Measurements from ENCODE around the gene MYBPC3. TPM values are rescaled to one million over a fixed set of nuclear protein-coding genes. Genes with fewer than 3 reads are reported as not detected.

The MYBPC3 gene
- total RNA-seq, 3 donors from 2014 or later: not detected

- no peaks in the 10 kb centered on the region for H3K9me3 Mint-ChIP-seq
These were observed 38.6 kb upstream of the MYBPC3 start for GRCh38 chr11:47391077-47391583.

GRCh38 chr11:47390422-47390760 is 37.9 kb upstream of the MYBPC3 start:
- Mint-ChIP-seq H3K36me3 (ENCODE audit: insufficient read depth) (no peaks in the 10 kb centered on the region), H3K4me1 (ENCODE audit: low read depth) (peaks cover 37% of the 10 kb centered on the region), H3K27me3 (ENCODE audit: low read depth) (no peaks in the 10 kb centered on the region), H3K4me3 (no peak overlapping the region), H3K9me3 (no peaks in the 10 kb centered on the region)
- no peak for DNase-seq
- ATAC-seq: no peak

More at GRCh38 chr11:47391077-47391583, 38.6 kb upstream of the MYBPC3 start:
- no peaks in the 10 kb centered on the region for H3K36me3 Mint-ChIP-seq (ENCODE audit: insufficient read depth)
- no peak for ATAC-seq
- H3K4me1 Mint-ChIP-seq (ENCODE audit: low read depth): peaks cover 45% of the 10 kb centered on the region
- DNase-seq: no peak
- no peaks in the 10 kb centered on the region for H3K27me3 Mint-ChIP-seq (ENCODE audit: low read depth)
- no peak overlapping the region for H3K4me3 Mint-ChIP-seq

- Mint-ChIP-seq H3K4me3 (no peak overlapping the region), H3K4me1 (ENCODE audit: low read depth) (peaks cover 33% of the 10 kb centered on the region), H3K36me3 (ENCODE audit: insufficient read depth) (no peaks in the 10 kb centered on the region), H3K9me3 (no peaks in the 10 kb centered on the region), H3K27me3 (ENCODE audit: low read depth) (no peaks in the 10 kb centered on the region)
- ATAC-seq (no peak), DNase-seq (no peak)
These were observed 37.3 kb upstream of the MYBPC3 start for GRCh38 chr11:47389577-47390421.

- ATAC-seq: no peak
- no peak overlapping the region for H3K4me3 Mint-ChIP-seq
- DNase-seq: no peak
- peaks cover 25% of the 10 kb centered on the region for H3K4me1 Mint-ChIP-seq (ENCODE audit: low read depth)
- no peaks in the 10 kb centered on the region for H3K9me3 Mint-ChIP-seq
- no peaks in the 10 kb centered on the region for H3K27me3 Mint-ChIP-seq (ENCODE audit: low read depth)
- no peaks in the 10 kb centered on the region for H3K36me3 Mint-ChIP-seq (ENCODE audit: insufficient read depth)
These were observed 36.4 kb upstream of the MYBPC3 start for GRCh38 chr11:47388697-47389576.

GRCh38 chr11:47387944-47388696 is 35.6 kb upstream of the MYBPC3 start:
- peaks cover 18% of the 10 kb centered on the region for H3K4me1 Mint-ChIP-seq (ENCODE audit: low read depth)
- no peak for DNase-seq
- H3K9me3 Mint-ChIP-seq: no peaks in the 10 kb centered on the region
- H3K4me3 Mint-ChIP-seq: no peak overlapping the region
- H3K36me3 Mint-ChIP-seq (ENCODE audit: insufficient read depth): no peaks in the 10 kb centered on the region
- H3K27me3 Mint-ChIP-seq (ENCODE audit: low read depth): no peaks in the 10 kb centered on the region
- no peak for ATAC-seq

GRCh38 chr11:47384498-47384897 is 32.0 kb upstream of the MYBPC3 start:
- DNase-seq (no peak), ATAC-seq (no peak)
- Mint-ChIP-seq H3K27me3 (ENCODE audit: low read depth) (no peaks in the 10 kb centered on the region), H3K9me3 (no peaks in the 10 kb centered on the region), H3K36me3 (ENCODE audit: insufficient read depth) (no peaks in the 10 kb centered on the region), H3K4me1 (ENCODE audit: low read depth) (peaks cover 6% of the 10 kb centered on the region), H3K4me3 (no peak overlapping the region)

GRCh38 chr11:47383071-47383470 is 30.6 kb upstream of the MYBPC3 start:
- Mint-ChIP-seq H3K4me3 (no peak overlapping the region), H3K36me3 (ENCODE audit: insufficient read depth) (no peaks in the 10 kb centered on the region), H3K27me3 (ENCODE audit: low read depth) (no peaks in the 10 kb centered on the region), H3K4me1 (ENCODE audit: low read depth) (no peaks in the 10 kb centered on the region), H3K9me3 (no peaks in the 10 kb centered on the region)
- DNase-seq: no peak
- no peak for ATAC-seq

GRCh38 chr11:47380078-47380477 is 27.6 kb upstream of the MYBPC3 start:
- no peak for ATAC-seq
- Mint-ChIP-seq H3K27me3 (ENCODE audit: low read depth) (no peaks in the 10 kb centered on the region), H3K4me1 (ENCODE audit: low read depth) (no peaks in the 10 kb centered on the region), H3K36me3 (ENCODE audit: insufficient read depth) (no peaks in the 10 kb centered on the region), H3K9me3 (no peaks in the 10 kb centered on the region), H3K4me3 (no peak overlapping the region)
- no peak for DNase-seq

- Mint-ChIP-seq H3K27me3 (ENCODE audit: low read depth) (no peaks in the 10 kb centered on the region), H3K9me3 (no peaks in the 10 kb centered on the region), H3K36me3 (ENCODE audit: insufficient read depth) (no peaks in the 10 kb centered on the region), H3K4me3 (no peak overlapping the region), H3K4me1 (ENCODE audit: low read depth) (peaks cover 4% of the 10 kb centered on the region)
- no peak for ATAC-seq
- no peak for DNase-seq
These were observed 26.8 kb upstream of the MYBPC3 start for GRCh38 chr11:47379317-47379716.

- no peak for DNase-seq
- H3K36me3 Mint-ChIP-seq (ENCODE audit: insufficient read depth): no peaks in the 10 kb centered on the region
- H3K4me1 Mint-ChIP-seq (ENCODE audit: low read depth): peaks cover 8% of the 10 kb centered on the region
- ATAC-seq: no peak
- H3K4me3 Mint-ChIP-seq: no peak overlapping the region
- H3K9me3 Mint-ChIP-seq: no peaks in the 10 kb centered on the region
- no peaks in the 10 kb centered on the region for H3K27me3 Mint-ChIP-seq (ENCODE audit: low read depth)
These were observed 26.3 kb upstream of the MYBPC3 start for GRCh38 chr11:47378836-47379170.

GRCh38 chr11:47378010-47378835 is 25.7 kb upstream of the MYBPC3 start, which contains the start of gene SPI1:
Gene SPI1 (minus strand): TSS chr11:47378547. CDS start chr11:47378353, 194 bp downstream.
- H3K4me1 Mint-ChIP-seq (ENCODE audit: low read depth): peaks cover 8% of the 10 kb centered on the region
- H3K36me3 Mint-ChIP-seq (ENCODE audit: insufficient read depth): no peaks in the 10 kb centered on the region
- no peaks in the 10 kb centered on the region for H3K27me3 Mint-ChIP-seq (ENCODE audit: low read depth)
- ATAC-seq (no peak), DNase-seq (no peak)
- no peaks in the 10 kb centered on the region for H3K9me3 Mint-ChIP-seq
- H3K4me3 Mint-ChIP-seq: peak within 1 kb of the TSS; percentile 67

- no peaks in the 10 kb centered on the region for H3K9me3 Mint-ChIP-seq
- no peaks in the 10 kb centered on the region for H3K27me3 Mint-ChIP-seq (ENCODE audit: low read depth)
- DNase-seq (no peak), ATAC-seq (no peak)
- H3K4me1 Mint-ChIP-seq (ENCODE audit: low read depth): peaks cover 8% of the 10 kb centered on the region
- H3K36me3 Mint-ChIP-seq (ENCODE audit: insufficient read depth): no peaks in the 10 kb centered on the region
- H3K4me3 Mint-ChIP-seq: peak overlapping the region; percentile 67
These were observed 25.1 kb upstream of the MYBPC3 start for GRCh38 chr11:47377571-47378009.

GRCh38 chr11:47376525-47377371 is 24.2 kb upstream of the MYBPC3 start:
- Mint-ChIP-seq H3K4me1 (ENCODE audit: low read depth) (peaks cover 8% of the 10 kb centered on the region), H3K27me3 (ENCODE audit: low read depth) (no peaks in the 10 kb centered on the region), H3K4me3 (no peak overlapping the region), H3K9me3 (no peaks in the 10 kb centered on the region), H3K36me3 (ENCODE audit: insufficient read depth) (no peaks in the 10 kb centered on the region)
- ATAC-seq: no peak
- DNase-seq: no peak

Data from activated T-cell treated with anti-CD3 and anti-CD28 coated beads, Interleukin-2, amount 50 U/mL, for 4 hours (primary cell).